GM18526 (cell line): Measurements from ENCODE around the gene DNAJB8.

ENCODE experiments used
- POLR2A ChIP-seq: IDR thresholded peaks from 3 replicates; pipeline ENCODE4 v1.6.1; 2011; ENCODE audit not compliant: insufficient read length; ENCODE audit errors: extremely low read depth

The DNAJB8 gene

DNA sequence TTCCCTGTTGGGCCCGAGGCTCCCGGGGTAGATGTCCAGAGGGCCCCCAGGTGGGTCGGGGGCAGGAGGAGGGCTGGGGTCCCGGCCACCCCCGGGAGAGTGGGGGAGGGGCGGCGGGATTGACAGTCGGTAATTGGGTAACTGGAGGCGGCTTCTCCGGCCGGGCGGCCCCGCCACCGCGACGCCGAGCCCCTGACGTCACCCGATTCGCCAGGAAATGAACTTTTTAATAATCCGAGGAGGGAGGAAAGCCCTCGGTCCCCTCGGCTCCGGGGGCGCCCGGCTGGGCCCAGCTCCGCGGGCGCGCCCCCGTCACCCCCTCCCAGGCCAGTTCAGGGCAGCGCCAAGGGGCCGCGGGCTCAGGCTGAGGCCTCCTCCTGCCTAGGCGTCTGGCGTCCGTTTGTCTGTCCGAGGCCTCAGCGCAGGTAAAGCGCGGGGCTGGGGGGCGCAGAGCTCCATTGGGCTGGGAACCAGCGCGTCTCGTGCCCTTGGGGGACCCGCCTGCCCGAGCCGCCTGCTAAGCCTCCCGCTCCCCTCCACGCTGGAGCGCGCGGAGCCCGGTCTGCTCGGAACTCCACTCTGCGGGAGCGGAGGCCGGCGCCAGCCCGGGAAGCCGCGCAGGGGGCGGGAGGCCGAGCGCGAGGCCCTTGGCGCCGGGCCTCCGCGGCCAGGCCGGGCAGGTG lies 22.4 kb upstream of the DNAJB8 start:
- TF ChIP-seq POLR2A: no peak

DNA sequence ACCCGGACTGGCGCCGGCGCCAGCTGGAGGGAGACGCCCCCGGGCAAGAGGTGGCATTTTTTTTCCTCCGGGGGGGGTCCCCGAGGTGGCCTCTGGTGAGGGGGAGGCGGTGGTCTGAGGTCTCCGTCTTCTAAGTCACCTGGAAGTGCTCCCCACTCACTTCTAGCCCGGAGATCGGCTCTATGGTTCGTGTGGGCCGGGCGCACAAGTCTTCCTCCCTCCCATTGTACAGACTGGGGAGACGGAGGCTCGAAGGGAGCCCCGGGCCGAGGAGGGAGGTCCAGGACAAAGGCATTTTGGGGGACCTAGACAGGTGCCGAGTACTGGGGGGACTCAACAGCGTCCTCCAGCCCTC lies 21.9 kb upstream of the DNAJB8 start:
- TF ChIP-seq POLR2A: no peak

DNA sequence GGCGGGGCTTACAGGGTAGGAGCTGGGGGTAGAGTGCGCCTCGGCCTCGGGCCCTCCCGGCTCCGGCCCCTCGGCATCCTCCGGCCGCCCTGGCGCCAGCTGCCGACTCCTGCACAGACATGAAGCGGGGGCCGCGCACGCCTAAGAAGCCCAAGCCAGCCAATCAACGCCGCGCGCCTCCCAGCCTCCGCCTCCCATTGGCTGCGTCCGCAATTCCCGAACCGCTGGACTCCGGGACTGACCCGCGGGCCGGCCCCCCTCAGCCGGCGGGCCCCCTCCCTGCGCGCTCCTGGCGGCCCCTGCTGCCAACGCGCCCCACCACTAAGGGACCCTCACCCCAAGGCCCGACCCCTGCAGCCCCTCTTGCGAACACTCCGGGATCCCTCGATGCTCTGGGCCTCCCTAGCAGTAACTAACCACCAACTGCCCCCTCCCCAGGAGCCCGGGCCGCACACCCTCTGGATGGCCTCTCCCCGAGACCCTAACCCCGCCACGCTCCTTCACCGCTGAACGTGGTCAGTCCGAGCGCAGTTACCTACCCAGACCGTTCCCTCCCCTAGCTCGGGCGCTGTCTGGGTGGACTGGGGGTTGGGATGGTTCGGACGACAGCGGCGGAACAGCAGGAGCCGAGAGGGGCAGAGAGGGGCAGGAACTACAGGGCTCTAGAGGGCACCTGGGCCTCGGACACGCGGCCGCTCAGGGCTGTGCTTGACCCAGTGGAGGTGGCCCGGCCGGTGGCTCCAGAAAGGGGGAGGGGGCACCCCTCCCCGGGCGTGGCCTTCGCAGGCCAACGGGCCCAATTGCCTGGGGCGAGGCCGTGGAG lies 21.3 kb upstream of the DNAJB8 start:
- TF ChIP-seq POLR2A: no peak

- no peak for TF ChIP-seq POLR2A
Measured at GRCh38 chr3:128487538-128487812, 20.8 kb upstream of the DNAJB8 start.

DNA sequence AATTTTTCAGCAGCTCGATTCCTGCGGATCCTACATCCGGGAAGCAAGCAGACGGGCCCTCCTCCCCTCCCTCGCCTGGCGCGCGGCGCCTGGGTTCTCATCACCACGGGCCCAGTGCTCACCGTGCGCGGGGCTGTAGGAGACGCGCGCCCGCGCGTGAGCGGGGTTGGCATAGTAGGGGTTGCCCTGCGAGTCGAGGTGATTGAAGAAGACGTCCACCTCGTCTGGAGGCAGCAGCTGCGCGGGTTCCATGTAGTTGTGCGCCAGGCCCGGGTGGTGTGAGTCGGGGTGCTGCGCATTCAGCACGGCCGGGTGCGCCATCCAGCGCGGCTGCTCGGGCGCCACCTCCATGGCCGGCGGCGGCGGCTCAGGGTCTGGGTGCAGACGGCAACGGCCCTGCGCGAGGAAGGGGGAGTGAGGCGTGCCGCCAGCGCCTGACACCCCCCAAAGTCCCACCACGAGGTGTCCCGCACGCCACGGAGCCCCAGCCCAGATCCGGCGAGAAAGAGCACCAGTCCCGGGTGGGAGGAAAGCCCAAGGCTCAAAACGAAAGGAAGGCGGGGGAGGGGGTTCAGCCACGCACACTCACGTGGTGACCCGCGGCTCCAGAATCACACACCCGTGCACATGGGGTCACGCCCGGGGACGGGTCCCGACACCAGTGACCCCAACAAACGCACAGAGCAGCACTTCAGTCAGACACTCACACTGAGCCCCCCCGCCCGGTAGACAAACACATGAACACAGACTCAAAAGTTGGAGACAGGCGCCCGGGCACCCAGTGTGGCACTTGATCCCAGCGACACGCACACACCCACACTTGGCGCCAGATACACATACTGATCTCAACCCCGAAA lies 20.2 kb upstream of the DNAJB8 start:
- TF ChIP-seq POLR2A: no peak

DNA sequence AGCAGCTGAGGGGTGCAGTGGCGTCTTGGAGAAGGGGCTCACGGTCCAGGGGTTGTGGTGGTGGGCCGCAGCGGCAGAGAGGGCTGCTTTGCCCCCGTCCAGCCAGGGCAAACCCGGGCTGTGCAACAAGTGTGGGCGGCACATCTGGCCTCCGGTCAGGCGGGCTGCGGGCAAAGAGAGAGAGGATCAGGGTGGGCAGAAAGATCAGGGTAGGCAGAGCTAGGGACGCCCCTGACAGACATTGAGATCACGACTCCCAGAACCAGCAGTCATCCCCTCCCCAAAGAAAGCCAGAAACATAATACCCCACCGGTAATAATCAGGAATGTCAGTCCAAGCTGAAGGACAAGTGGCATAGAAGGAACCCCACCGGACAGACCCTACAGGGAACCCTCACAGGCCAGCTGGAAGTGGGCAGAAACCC lies 19.5 kb upstream of the DNAJB8 start:
- no peak for TF ChIP-seq POLR2A

GRCh38 chr3:128485282-128486204 lies 18.9 kb upstream of the DNAJB8 start:
- no peak for TF ChIP-seq POLR2A

DNA sequence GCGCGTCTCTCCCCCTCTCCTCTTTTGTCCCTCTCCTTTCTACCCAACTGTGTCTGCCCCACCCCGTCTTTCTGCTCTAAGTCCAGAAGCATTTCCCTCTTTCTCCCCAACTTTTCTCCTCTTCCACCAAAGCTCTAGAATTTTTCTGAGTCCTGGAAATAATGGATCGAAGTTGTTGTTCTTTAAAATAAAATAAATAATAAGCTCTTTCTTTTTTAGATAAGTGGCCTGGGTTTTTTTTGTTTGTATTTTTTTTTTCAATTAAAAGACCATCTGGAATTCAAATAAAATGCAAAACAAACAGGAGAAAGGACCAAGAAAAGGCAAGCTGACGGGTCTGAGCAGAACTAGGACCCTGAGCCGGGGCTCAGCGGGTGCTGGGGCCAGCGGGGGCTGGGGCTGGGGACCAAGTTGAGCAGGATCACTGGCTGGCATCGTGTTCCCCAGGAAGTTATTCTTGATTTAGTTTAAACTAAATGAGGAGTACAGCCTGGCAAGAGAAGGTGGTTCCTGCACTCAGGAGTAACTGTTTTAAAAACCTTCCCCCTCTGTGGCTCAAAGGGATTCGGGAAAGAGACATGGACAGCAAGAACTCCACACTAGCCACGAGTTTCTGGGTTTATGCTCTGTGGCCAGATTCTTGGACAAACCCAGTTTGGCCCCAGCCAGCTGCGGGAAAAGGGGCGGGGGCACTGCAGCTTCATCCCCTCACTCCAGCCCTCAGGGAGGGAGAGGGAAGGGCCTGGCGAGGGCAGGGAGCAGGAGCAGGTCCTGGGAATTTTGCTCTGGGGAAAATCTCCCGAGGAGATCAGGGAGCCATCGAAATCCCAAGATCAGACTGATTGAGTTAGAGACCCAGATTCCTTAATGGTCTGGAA lies 18.0 kb upstream of the DNAJB8 start:
- no peak for TF ChIP-seq POLR2A

DNA sequence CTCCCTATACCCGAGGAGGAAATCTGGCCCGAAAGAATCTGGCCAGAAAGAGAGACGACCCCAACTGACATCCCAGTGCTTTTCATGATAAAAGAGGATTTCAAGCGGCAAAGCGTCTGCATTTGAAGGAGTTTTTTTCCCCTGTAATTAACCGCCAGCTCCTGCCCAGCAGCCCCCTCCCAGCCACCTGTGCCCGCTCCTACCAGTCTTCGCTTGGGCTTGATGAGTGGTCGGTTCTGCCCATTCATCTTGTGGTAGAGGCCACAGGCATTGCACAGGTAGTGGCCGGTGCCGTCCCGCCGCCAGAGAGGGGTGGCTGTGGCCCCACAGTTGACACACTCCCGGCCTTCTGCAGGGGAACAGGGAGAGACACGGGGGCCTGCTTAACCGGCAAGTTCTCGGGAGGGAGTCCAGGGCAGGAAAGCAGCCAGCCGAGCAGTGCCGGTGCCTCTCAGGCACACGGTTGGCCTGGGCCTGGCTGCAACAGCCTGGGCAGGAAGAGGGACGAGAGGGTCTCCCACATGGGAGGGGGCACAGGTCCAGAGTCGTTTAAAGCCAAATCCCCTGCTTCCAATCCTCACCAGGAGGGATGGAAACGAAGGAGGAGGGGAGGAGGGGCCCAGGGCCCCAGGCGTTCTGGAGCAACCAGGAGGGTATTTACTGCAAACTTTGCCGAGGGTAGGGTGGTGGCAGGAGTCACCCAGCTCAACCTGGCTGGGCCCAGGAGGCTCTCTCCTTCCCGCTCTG lies 17.1 kb upstream of the DNAJB8 start:
- TF ChIP-seq POLR2A: no peak

- TF ChIP-seq POLR2A: no peak
Measured at GRCh38 chr3:128482666-128483656, 16.3 kb upstream of the DNAJB8 start.

DNA sequence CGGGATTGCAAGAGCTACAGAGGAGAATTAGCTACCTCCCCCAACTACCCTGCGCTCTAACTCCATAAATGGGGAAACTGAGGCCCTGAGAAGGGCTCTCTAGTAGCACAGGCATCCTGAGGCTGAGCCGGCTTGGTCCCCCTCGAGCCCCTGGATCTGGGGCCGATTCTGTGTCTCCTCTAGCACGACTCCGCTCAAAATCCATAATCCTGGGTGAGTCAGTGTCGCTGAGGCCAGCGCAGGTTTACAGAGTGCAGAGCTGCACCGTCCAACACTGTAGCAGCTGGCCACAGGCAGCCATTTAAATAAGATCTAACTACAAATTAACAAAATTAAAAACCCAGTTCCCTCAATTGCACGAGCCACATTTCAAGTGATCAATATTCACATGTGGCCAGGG lies 15.5 kb upstream of the DNAJB8 start:
- TF ChIP-seq POLR2A: no peak

DNA sequence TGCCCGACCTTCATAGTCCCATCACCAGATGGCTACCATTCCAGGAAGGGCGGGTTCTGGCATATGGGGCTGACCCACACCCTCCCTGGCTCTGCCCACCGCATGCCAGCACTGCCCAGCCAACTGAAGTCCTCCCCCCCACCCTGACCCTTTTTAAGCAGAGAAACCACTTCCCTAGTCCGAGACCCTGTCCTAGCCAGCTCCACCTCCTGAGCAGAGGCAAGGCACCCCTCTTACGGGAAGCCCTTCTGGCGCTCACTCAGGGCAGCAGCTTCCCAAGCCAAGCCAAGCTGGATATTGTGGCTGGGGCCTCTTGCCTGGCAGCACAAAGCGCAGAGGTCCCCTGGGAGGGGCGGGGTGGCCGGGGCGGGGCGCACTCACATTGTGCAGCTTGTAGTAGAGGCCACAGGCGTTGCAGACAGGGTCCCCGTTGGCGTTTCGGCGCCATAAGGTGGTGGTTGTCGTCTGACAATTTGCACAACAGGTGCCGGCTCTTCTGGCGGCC lies 14.8 kb upstream of the DNAJB8 start:
- TF ChIP-seq POLR2A: no peak
